CD4-positive, alpha-beta T cell treated with Interleukin-1 beta for 1 hour (primary cell): Measurements from ENCODE around the gene ELAVL2.

Source experiments
- DNase-seq, 2 donors: peaks; one replicate each; pipeline ENCODE4 v3.0.0-alpha.2; 2020 to 2022

ELAVL2 gene

GRCh38 chr9:23659346-23660006 lies 166.6 kb downstream of the ELAVL2 start:
- DNase-seq: no peak

GRCh38 chr9:23658376-23659258 lies 167.4 kb downstream of the ELAVL2 start:
- DNase-seq: no peak

GRCh38 chr9:23651051-23651450 lies 175.0 kb downstream of the ELAVL2 start:
- no peak for DNase-seq

GRCh38 chr9:23648651-23649050 lies 177.4 kb downstream of the ELAVL2 start:
- no peak for DNase-seq

- DNase-seq: no peak
Observed at GRCh38 chr9:23644896-23645295, 181.1 kb downstream of the ELAVL2 start.

GRCh38 chr9:23644326-23644725 lies 181.7 kb downstream of the ELAVL2 start:
- DNase-seq: no peak

GRCh38 chr9:23643656-23644258 lies 182.3 kb downstream of the ELAVL2 start:
- no peak for DNase-seq
